Endothelial cell of umbilical vein (primary cell): ENCODE results near the gene ST13.

Experiments
- EZH2 ChIP-seq: IDR thresholded peaks from 2 replicates; pipeline ENCODE4 v1.6.1; 2012; ENCODE audit warnings: borderline replicate concordance, low read depth, mild to moderate bottlenecking, moderate library complexity, low read length, inconsistent platforms; ENCODE audit not compliant: severe bottlenecking
- FOS ChIP-seq: IDR thresholded peaks from 2 replicates; pipeline ENCODE4 v1.6.1; 2011; ENCODE audit warnings: mild to moderate bottlenecking, low read length, moderate library complexity, borderline replicate concordance; ENCODE audit not compliant: insufficient read depth
- GATA2 ChIP-seq: IDR thresholded peaks from 2 replicates; pipeline ENCODE4 v1.7.0; 2011; ENCODE audit warnings: low read depth, mild to moderate bottlenecking, moderate library complexity, mixed read lengths, low read length; ENCODE audit not compliant: insufficient read length, insufficient read depth
- JUN ChIP-seq: IDR thresholded peaks from 2 replicates; pipeline ENCODE4 v1.6.1; 2011; ENCODE audit warnings: borderline replicate concordance, low read depth; ENCODE audit not compliant: insufficient read length, insufficient read depth
- MYC ChIP-seq: IDR thresholded peaks from one replicate; pipeline ENCODE4 v1.6.1; 2011; ENCODE audit warnings: mild to moderate bottlenecking, low read depth, low read length
- POLR2A ChIP-seq: IDR thresholded peaks from 2 replicates; pipeline ENCODE4 v1.6.1; 2012; ENCODE audit warnings: low read depth, mild to moderate bottlenecking, control low read depth, low read length
- POLR2AphosphoS5 ChIP-seq: IDR thresholded peaks from 2 replicates; pipeline ENCODE4 v1.6.1; 2012; ENCODE audit warnings: low read depth, mild to moderate bottlenecking, control low read depth, low read length, moderate library complexity; ENCODE audit not compliant: insufficient read depth
- TF ChIP-seq, protein P1 (sequence below), 2 donors: IDR thresholded peaks; 1 replicate in 1 of 2; 2 replicates in 1 of 2; pipeline ENCODE4 v1.5.1; 2011; ENCODE audit warnings: low read length in 2 of 2, mild to moderate bottlenecking in 2 of 2, moderate library complexity in 2 of 2, control low read depth in 1 of 2, inconsistent platforms in 1 of 2, low read depth in 1 of 2; ENCODE audit not compliant: insufficient read depth in 1 of 2; ENCODE audit errors: extremely low read depth in 1 of 2
- TF ChIP-seq, protein P2 (sequence below): IDR thresholded peaks from 2 replicates; pipeline ENCODE4 v1.6.1; 2011; ENCODE audit not compliant: insufficient read depth, insufficient read length

DNA sequence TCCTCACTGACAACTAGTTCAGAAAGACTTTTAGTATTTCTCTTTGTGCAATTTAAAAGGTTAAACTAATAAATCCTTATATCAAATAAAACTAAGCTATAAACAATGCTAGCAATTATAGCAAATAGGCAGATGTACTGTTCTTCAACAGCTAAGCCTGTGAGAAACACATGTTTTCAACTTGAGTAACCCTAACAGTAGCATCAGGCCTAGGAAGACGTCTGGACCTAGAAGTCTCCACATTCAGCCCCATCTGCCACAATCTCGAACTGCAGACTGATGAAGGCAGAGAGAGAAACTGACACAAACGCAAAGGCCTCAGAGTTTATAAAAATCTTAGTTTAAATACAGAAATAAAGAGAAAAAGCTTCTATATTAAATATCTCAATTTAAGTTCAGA lies 2.5 kb downstream of the ST13 start:
- TF ChIP-seq, protein P1, sequence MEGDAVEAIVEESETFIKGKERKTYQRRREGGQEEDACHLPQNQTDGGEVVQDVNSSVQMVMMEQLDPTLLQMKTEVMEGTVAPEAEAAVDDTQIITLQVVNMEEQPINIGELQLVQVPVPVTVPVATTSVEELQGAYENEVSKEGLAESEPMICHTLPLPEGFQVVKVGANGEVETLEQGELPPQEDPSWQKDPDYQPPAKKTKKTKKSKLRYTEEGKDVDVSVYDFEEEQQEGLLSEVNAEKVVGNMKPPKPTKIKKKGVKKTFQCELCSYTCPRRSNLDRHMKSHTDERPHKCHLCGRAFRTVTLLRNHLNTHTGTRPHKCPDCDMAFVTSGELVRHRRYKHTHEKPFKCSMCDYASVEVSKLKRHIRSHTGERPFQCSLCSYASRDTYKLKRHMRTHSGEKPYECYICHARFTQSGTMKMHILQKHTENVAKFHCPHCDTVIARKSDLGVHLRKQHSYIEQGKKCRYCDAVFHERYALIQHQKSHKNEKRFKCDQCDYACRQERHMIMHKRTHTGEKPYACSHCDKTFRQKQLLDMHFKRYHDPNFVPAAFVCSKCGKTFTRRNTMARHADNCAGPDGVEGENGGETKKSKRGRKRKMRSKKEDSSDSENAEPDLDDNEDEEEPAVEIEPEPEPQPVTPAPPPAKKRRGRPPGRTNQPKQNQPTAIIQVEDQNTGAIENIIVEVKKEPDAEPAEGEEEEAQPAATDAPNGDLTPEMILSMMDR (IDR thresholded peaks at IDR 0.05; ENCODE audit: extremely low read depth in 1 of 2, insufficient read depth in 1 of 2, low read depth in 1 of 2, low read length in 2 of 2), result no peak
- TF ChIP-seq POLR2A (no peak), EZH2 (no peak), POLR2AphosphoS5 (no peak), GATA2 (no peak), JUN (no peak), MYC (no peak), FOS (no peak)
- TF ChIP-seq, protein P2, sequence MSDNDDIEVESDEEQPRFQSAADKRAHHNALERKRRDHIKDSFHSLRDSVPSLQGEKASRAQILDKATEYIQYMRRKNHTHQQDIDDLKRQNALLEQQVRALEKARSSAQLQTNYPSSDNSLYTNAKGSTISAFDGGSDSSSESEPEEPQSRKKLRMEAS, result no peak
